Glutamatergic neuron (in vitro differentiated cells): ENCODE data around the gene TRMT2A. TPM values are rescaled to one million over a fixed set of nuclear protein-coding genes. Genes with fewer than 3 reads are reported as not detected.

ENCODE experiments used
- DNase-seq: peaks from one replicate; pipeline ENCODE4 v3.0.0; 2022
- H3K27ac Mint-ChIP-seq: one replicate; pipeline ENCODE4 v1.8.0; 2020; ENCODE audit warnings: mild to moderate bottlenecking, mixed read lengths, inconsistent platforms; ENCODE audit not compliant: unreplicated experiment
- H3K27me3 Mint-ChIP-seq: one replicate; pipeline ENCODE4 v1.8.0; 2020; ENCODE audit warnings: mild to moderate bottlenecking, moderate library complexity, mixed read lengths, inconsistent platforms; ENCODE audit not compliant: unreplicated experiment
- H3K36me3 Mint-ChIP-seq: one replicate; pipeline ENCODE4 v1.8.0; 2020; ENCODE audit warnings: mild to moderate bottlenecking, mixed read lengths, inconsistent platforms; ENCODE audit not compliant: unreplicated experiment
- H3K4me1 Mint-ChIP-seq: one replicate; pipeline ENCODE4 v1.8.0; 2020; ENCODE audit warnings: mild to moderate bottlenecking, low read depth, mixed read lengths, inconsistent platforms; ENCODE audit not compliant: unreplicated experiment
- H3K4me3 Mint-ChIP-seq: one replicate; pipeline ENCODE4 v1.8.0; 2020; ENCODE audit warnings: mild to moderate bottlenecking, mixed read lengths, inconsistent platforms; ENCODE audit not compliant: unreplicated experiment
- H3K9me3 Mint-ChIP-seq: one replicate; pipeline ENCODE4 v1.8.0; 2020; ENCODE audit warnings: mild to moderate bottlenecking, moderate library complexity, mixed read lengths, inconsistent platforms; ENCODE audit not compliant: unreplicated experiment
- CTCF ChIP-seq: fragments of 200-600 bp; sonication (generic); IDR thresholded peaks from one replicate; pipeline ENCODE4 v1.5.0; 2021; ENCODE audit not compliant: partially characterized antibody, unreplicated experiment
- microRNA-seq: library from miRNA; unstranded; fragments of <30 nt; microRNA quantifications from one replicate; pipeline ENCODE4, GENCODE V29; 2020; ENCODE audit not compliant: unreplicated experiment
- total RNA-seq: library from RNA; stranded (reverse); fragmentation: NEBNext Ultra II Directional; extraction: Animal tissue kit (Norgen Biotek cat#: 25700); gene quantifications from one replicate; pipeline ENCODE4 v1.2.1, GENCODE V29; 2021; ENCODE audit not compliant: unreplicated experiment

The TRMT2A gene
- total RNA-seq, 1 donor from 2014 or later: 62.1 TPM

GRCh38 chr22:20062043-20062765, 54.8 kb downstream of the TRMT2A start:
- H3K4me3 Mint-ChIP-seq: no peak overlapping the region
- peaks cover 6% of the 10 kb centered on the region for H3K9me3 Mint-ChIP-seq
- H3K27ac Mint-ChIP-seq: no peak overlapping the region
- no peaks in the 10 kb centered on the region for H3K4me1 Mint-ChIP-seq
- no peak for DNase-seq
- TF ChIP-seq CTCF: no peak
- no peaks in the 10 kb centered on the region for H3K36me3 Mint-ChIP-seq
- peaks cover 6% of the 10 kb centered on the region for H3K27me3 Mint-ChIP-seq

Small RNA genes lying within 50 kb of the gene (microRNA-seq; reads per million reads assigned to microRNA genes)
- 1.7 reads per million, percentile 8 among the genes with 10 or more reads in this experiment for gene MIR6816

Other genes with a start within 250 kb of the TRMT2A start
- 34.8 TPM for gene COMT, start 175.5 kb downstream of the TRMT2A start, total RNA-seq
- gene TXNRD2, start 175.4 kb downstream of the TRMT2A start, total RNA-seq: 6.4 TPM
- 119 TPM for gene ARVCF, start 100.4 kb downstream of the TRMT2A start, total RNA-seq
- gene TANGO2, start 96.1 kb downstream of the TRMT2A start, total RNA-seq: 31.8 TPM
- 93.1 TPM for gene DGCR8, start 37.0 kb downstream of the TRMT2A start, total RNA-seq
- gene RANBP1, start 1.1 kb downstream of the TRMT2A start, total RNA-seq: 144 TPM
- gene ZDHHC8, start 14.6 kb upstream of the TRMT2A start, total RNA-seq: 119 TPM
- 0.54 TPM for gene CCDC188, start 33.8 kb upstream of the TRMT2A start, total RNA-seq
- 38.3 TPM for gene RTN4R, start 151.1 kb upstream of the TRMT2A start, total RNA-seq
- 24.1 TPM for gene DGCR6L, start 202.8 kb upstream of the TRMT2A start, total RNA-seq